H1 (cell line): ENCODE measurements around the gene STEAP1B.
"Not testable (repeated sequence)": the region's sequence is repeated elsewhere in the genome, so short reads cannot be mapped to it uniquely, and the experiment has no call there.

Experiments
- CBX8 ChIP-seq: fragments of 300-800, 300-1000 bp; sonication (generic); IDR thresholded peaks from 2 replicates; pipeline ENCODE4 v1.7.1; 2016; ENCODE audit warnings: low read depth, low read length, borderline replicate concordance
- CTCF ChIP-seq, 3 experiments: IDR thresholded peaks; 1 replicate in 2 of 3; 2 replicates in 1 of 3; pipeline versions ENCODE4 v1.5.1 to v1.6.1; 2011; ENCODE audit warnings: low read length in 3 of 3, mild to moderate bottlenecking in 3 of 3, inconsistent platforms in 2 of 3, low read depth in 1 of 3, moderate library complexity in 1 of 3; ENCODE audit not compliant: insufficient read depth in 1 of 3; ENCODE audit errors: control extremely low read depth in 1 of 3
- EZH2 ChIP-seq: fragments of 200-600 bp; sonication (generic); IDR thresholded peaks from 2 replicates; pipeline ENCODE4 v1.7.1; 2012; ENCODE audit warnings: low read depth, mild to moderate bottlenecking, moderate library complexity, low read length, inconsistent platforms; ENCODE audit not compliant: severe bottlenecking
- KDM5A ChIP-seq: fragments of 200-600 bp; IDR thresholded peaks from 2 replicates; pipeline ENCODE4 v1.7.1; 2012; ENCODE audit warnings: mild to moderate bottlenecking, low read length, inconsistent platforms, mixed read lengths
- MAX ChIP-seq: IDR thresholded peaks from 2 replicates; pipeline ENCODE4 v1.6.1; 2012; ENCODE audit warnings: inconsistent platforms
- RAD21 ChIP-seq, 2 experiments: IDR thresholded peaks in 1 of 2; conservative IDR thresholded peaks in 1 of 2; 2 replicates each; pipeline ENCODE4 v1.6.1; 2011; ENCODE audit warnings: low read depth in 2 of 2, low read length in 2 of 2, improper control_type of control experiment in 1 of 2, inconsistent platforms in 1 of 2, mild to moderate bottlenecking in 1 of 2, moderate library complexity in 1 of 2
- RBBP5 ChIP-seq: IDR thresholded peaks from 2 replicates; pipeline ENCODE4 v1.7.1; 2012; ENCODE audit warnings: low read depth, mild to moderate bottlenecking, inconsistent platforms, low read length, moderate library complexity, borderline replicate concordance
- YY1 ChIP-seq: IDR thresholded peaks from 2 replicates; pipeline ENCODE4 v1.6.1; 2011; ENCODE audit warnings: low read depth, mild to moderate bottlenecking, low read length
- ZNF274 ChIP-seq: IDR thresholded peaks from 2 replicates; pipeline ENCODE4 v1.7.0; 2012; ENCODE audit warnings: low read length, borderline replicate concordance; ENCODE audit errors: extremely low read depth
- TF ChIP-seq, protein P1 (sequence below): IDR thresholded peaks from 2 replicates; pipeline ENCODE4 v1.6.1; 2011; ENCODE audit warnings: low read length, improper control_type of control experiment
- TF ChIP-seq, protein P2 (sequence below): IDR thresholded peaks from 2 replicates; pipeline ENCODE4 v1.6.1; 2011; ENCODE audit warnings: low read depth, mild to moderate bottlenecking, low read length; ENCODE audit not compliant: insufficient read depth

DNA sequence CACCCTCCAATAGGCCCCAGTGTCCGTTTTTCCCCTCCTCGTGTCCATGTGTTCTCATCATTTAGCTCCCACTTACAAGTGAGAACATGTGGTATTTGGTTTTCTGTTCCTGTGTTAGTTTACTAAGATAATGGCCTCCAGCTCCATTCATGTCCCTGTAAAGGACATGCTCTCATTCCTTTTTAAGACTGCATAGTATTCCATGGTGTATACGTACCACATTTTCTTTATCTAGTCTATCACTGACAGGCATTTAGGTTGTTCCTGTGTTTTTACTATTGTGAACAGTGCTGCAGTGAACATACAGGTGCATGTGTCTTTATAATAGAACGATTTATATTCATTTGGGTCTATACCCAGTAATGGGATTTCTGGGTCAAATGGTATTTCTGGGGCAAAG, 63.4 kb downstream of the STEAP1B start:
- TF ChIP-seq RBBP5; CTCF (IDR thresholded peaks at IDR 0.05; ENCODE audit: control extremely low read depth in 1 of 3, insufficient read depth in 1 of 3, low read depth in 1 of 3, low read length in 3 of 3); RAD21 (IDR thresholded peaks at IDR 0.05 in 1 of 2, conservative IDR thresholded peaks at IDR 0.05 in 1 of 2; ENCODE audit: low read depth in 2 of 2, low read length in 2 of 2); KDM5A; CBX8; MAX; ZNF274; EZH2; YY1: not testable (repeated sequence)
- TF ChIP-seq, protein P1, sequence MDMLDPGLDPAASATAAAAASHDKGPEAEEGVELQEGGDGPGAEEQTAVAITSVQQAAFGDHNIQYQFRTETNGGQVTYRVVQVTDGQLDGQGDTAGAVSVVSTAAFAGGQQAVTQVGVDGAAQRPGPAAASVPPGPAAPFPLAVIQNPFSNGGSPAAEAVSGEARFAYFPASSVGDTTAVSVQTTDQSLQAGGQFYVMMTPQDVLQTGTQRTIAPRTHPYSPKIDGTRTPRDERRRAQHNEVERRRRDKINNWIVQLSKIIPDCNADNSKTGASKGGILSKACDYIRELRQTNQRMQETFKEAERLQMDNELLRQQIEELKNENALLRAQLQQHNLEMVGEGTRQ: not testable (repeated sequence)
- TF ChIP-seq, protein P2, sequence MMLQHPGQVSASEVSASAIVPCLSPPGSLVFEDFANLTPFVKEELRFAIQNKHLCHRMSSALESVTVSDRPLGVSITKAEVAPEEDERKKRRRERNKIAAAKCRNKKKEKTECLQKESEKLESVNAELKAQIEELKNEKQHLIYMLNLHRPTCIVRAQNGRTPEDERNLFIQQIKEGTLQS: not testable (repeated sequence)
